Germinal center (tissue), 1 donor: Measurements from ENCODE around the gene TAGAP.
"Not testable (repeated sequence)": the region's sequence is repeated elsewhere in the genome, so short reads cannot be mapped to it uniquely, and the experiment has no call there.

ENCODE experiments used
- DNase-seq: peaks from one replicate; pipeline ENCODE4 v3.0.0; 2012; ENCODE audit warnings: mixed read lengths, low spot score

TAGAP gene

GRCh38 chr6:159010037-159010612 is 34.7 kb downstream of the TAGAP start:
- DNase-seq, result not testable (repeated sequence)

- peak; percentile 58 for DNase-seq
Measured at GRCh38 chr6:159008656-159009288, 36.0 kb downstream of the TAGAP start.

DNA sequence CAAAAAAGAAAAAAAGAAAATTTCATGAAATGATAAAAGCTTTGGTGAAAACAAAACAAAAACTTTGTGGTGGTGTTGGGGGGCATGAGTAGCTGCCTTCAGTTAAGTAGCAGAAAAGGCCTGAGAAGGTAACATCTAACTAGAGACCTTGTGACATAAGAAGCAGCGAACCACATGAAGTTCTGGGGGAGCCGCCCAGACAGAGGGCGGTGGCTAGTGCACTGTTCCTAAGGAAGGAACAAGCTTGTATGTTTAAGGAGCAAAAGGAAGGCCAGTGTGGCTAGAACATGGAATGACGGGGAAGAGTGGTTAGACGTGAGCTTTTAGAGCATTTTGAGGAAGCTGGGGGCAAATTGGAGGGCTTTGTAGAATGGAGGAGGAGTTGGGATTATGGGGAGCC is 37.3 kb downstream of the TAGAP start:
- no peak for DNase-seq

- no peak for DNase-seq
Measured at GRCh38 chr6:159005436-159005835, 39.4 kb downstream of the TAGAP start.

GRCh38 chr6:159004592-159004991 is 40.2 kb downstream of the TAGAP start:
- DNase-seq, result no peak

DNA sequence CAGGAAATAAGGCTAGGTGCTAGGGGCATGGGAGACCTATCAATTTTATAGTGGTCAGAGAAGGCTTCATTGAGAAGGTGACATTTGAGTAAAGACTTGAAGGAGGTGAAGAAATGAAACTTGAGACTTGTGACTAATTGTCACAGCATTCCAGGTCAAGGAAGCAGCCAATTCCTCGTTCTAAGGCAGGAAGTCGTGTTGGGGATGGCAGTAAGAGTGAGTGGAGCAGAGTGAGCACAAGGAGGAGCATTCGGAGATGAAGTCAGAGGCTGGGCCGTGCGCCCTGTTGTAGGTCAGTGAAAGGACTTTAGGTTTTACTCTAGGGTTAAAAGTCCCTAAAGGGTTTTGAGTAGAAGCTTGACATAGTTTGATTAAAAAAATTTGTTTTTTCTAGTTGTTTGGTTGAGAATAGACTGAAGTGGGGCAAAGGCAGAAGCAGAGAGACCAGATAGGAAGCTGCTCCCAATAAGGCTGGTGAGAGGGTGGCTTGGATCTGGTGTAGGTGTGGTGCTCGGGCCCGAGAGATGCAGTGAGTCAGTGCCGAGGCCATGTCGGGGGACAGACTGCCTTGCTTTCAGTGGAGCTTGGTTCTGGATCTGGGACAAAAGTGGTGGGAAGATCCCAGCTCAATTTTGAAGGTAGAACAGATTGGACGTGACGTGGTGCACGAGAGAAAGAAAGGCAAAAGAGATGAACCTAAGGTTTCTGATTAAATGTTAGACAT is 42.2 kb downstream of the TAGAP start:
- no peak for DNase-seq

DNA sequence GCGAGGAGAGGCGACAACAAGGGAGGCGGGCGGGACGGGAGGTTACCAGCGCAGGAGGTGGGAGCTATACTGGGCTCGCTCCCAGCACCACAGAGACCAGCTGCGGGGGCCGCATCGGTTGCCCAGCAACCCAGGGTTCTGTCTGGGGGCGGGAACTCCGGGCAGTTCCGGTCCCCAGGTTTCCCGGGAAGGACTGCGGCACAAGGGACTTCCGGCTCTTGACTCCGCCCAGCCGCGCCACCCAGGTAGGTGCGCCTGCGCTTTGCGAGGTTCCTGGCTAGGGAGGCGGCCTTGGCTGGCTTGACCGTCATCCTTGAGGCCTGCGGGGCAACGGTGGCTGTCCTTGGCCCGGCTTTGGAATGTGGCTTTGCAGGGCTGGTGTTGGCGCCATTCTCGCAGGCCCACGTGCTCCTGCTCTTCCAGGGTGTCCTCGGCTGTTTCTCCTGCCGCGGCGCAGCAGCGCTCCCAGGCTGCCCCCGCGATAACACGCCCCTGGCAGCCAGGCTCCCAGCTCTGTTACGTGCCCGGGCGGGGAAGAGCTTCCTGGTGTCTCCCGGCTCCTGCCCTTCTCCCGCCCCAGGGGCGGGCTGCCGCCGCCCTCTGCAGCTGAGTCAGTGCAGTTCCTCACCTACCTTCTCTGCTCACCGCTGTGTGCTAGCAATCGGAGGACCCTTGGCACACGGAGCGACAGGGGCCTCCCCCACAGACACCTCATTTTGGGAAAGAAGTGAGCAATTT is 45.0 kb downstream of the TAGAP start, which contains the start of gene RSPH3:
RSPH3 (minus strand) TSS at position 537 of the 738 bp plus-strand sequence. CDS start 652 bp downstream, outside the sequence.
- DNase-seq, result peak; percentile 95

DNA sequence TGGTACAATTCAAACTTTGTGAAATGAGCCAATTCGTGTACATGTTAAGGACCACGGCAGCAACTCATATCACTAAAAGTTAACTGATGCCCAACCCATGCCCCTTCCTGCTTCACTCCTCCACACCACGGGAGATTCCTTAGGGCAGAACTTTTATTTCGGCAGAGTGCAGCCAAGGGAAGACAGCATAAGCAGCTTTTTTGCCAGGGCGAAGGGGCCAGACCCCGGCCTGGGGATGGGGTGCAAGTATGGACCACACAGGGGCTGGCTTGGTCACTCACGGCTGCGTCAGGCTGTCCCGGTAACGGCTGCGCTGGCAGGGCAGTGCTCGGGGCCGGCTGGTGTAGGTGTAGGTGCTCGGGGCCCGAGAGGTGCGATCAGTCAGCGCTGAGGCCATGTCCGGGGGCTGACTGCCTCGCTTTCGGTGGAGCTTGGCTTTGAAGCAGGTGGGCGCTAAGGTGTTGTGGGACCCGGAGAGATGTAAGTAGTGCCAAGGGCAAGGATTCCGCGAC is 45.6 kb downstream of the TAGAP start:
- no peak for DNase-seq

DNA sequence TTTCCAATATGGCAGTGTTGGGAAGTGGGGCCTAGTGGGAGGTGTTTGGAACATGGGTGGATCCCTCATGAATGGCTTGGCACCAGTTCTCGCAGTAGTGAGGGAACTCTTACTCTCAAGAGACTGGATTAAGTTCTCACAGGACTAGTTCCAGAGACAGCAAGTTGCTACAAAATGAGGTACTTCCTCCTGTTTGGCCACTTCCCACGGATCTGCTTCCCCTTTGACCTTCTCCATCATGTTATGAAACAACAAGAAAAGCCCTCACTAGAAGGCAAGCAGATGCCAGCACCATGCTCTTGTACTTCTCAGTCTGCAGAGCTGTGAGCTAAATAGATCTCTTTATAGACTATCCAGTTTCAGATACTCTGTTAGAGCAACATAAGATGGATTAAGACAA is 47.9 kb downstream of the TAGAP start:
- DNase-seq, result no peak

DNA sequence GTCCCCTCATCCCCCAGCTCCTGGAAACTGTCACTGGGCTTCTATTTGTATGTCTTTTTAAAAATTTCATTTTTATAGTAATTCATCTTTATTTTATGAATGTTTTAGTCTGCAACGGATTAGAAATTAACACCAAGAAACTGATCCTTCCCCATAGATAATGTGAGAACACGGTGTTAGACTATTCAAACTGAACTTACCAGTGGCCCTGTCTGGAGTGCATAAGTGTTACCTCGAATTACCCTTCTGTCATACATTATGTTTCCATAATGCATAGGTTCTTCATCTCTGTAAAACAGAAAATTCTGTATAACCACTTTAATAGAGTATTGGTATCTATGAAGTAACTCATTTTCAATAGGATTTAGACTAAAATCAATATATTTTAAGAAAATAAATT is 51.2 kb downstream of the TAGAP start:
- DNase-seq, result no peak

GRCh38 chr6:158991017-158991723 is 53.6 kb downstream of the TAGAP start:
- DNase-seq, result peak; percentile 23

GRCh38 chr6:158989711-158990110 is 55.1 kb downstream of the TAGAP start:
- DNase-seq, result not testable (repeated sequence)

GRCh38 chr6:158988477-158988876 is 56.3 kb downstream of the TAGAP start:
- DNase-seq, result no peak

GRCh38 chr6:158987657-158988056 is 57.1 kb downstream of the TAGAP start:
- no peak for DNase-seq
